ENCODE data around the gene NAALAD2.
"Not testable (repeated sequence)": the region's sequence is repeated elsewhere in the genome, so short reads cannot be mapped to it uniquely, and the experiment has no call there.

NAALAD2 gene

DNA sequence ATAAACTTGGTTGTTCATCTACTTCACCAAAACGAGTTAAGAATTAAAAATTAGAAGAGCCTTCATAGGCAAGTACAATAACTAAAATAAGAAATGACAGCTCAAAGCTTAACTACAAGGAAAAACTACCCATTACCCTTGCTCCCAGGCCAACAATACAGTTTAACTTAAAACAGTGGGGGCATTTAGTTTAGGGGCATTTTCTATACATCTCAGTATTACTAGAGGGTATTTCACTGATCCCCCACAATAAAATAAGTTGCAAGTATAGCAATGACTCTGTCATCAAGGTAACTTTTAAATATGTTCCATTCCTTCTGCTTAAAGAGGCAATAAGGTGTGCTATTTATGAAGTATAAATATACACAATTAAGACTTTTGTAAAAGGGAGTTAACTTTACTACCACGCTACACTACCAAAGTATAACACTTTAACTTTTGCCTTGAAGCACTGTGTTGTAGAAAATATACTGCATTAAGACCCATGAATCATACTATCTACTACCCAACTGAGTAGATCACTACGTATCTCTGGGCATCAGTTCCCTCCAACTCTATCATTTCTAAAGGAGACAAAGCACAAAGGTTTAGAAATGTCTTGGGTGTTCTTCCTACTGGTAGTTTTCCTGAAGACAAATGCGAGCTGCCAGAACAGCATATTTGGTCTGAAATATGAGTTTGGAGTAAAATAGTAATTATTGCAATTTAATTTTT, 58.6 kb downstream of the NAALAD2 start:
- DNase-seq (ENCODE audit: low read depth): no peak

DNA sequence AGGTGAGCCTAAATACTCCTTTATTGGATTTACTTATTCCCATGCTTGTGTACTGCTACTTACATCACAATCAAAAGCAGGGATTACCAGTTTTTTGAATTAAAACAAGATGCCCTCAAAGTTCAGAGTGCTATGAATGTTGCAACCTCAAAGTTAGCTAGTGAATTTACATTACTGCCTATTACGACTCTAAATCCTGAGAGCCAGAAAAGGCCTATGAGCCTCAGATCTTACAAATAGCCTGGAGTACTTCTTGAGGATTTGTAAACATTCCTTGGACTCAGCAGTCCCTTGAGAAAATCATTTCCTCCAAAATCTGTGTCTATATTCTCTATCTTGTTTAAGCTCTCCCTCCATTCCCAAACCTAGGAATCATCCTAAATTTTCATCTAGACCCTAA, 62.9 kb downstream of the NAALAD2 start:
- DNase-seq (ENCODE audit: low read depth): no peak

DNA sequence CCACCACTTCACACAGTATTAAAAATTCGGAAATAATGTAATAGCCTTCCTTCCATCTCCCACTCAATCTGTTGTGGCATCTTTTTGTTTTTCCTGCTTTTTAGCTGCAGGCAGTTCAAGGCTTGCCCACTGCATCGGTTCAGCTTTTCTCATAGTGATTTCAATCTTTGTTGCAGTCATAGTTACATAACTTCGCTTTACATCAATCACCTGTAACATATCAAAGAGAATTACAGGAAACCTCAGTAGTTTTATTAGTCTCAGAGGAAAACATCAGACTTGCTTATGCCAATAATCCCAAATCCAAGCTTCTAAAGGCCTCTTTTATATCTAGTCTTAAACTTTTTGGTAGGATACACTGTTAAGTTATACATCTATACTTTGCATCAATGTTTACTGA, 67.9 kb downstream of the NAALAD2 start:
- DNase-seq (ENCODE audit: low read depth): no peak

DNA sequence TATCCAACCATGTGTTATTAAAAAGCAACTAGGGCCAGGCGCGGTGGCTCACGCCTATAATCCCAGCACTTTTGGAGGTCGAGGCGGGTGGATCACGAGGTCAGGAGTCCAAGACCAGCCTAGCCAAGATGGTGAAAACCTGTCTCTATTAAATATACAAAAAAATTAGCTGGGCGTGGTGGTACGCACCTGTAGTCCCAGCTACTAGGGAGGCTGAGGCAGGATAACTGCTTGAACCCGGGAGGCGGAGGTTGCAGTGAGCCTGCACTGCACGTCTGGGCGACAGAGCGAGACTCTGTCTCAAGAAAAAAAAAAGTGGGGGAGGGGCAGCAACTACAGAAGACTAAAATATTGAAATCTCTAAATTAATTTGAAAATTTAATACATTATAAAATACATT, 69.9 kb downstream of the NAALAD2 start:
- no peak for DNase-seq (ENCODE audit: low read depth)

DNA sequence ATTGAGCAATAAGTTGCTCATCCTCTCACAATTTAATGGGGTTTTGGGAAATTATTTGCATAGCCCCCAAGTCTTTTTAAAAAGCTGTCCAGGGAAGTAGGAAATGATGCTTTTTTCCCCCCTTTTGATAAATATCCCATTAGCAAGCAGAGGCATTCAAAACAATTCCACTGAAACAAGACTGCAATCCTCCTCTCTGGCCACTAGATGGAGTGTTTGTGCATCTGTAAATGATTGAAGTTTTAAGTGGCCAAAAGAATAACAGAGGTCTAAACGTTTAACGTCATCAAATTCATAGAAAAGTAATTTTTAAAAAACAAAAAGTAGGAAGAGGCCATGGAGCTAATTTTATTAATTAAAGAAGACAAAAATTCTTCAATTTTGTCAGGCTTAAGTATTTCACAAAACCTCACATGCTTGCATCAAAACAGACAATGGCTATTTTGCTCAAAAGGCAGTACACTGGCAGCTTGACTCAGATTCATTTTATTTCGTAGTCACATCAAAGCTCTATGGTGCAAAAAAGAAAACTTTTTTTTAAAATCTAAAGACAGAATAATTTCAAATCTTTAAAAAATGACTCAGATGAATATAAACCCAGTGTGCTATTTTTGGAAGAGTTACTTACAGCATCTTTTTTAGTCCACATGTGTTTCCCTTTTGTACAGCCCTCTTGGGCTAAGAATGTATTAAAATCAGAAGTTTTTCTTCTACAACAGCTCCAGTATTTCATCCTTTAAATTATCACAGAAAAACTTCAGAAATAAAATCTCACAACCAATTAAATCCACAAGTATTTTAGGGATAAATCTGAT, 70.6 kb downstream of the NAALAD2 start:
- DNase-seq (ENCODE audit: low read depth): no peak

DNA sequence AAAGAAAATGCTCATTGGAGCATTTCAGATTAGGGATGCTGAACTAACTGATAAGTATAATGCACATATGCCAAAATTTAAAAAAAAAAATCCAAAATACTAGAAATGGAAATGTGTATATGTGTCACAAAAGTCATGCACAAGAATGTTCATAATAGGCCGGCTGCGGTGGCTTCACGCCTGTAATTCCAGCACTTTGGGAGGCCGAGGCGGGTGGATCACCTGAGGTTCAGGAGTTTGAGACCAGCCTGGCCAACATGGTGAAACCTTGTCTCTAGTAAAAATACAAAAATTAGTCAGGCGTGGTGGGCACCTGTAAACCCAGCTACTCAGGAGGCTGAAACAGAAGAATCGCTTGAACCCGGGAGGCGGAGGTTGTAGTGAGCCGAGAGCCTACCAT, 73.5 kb downstream of the NAALAD2 start:
- DNase-seq (ENCODE audit: low read depth): not testable (repeated sequence)

DNA sequence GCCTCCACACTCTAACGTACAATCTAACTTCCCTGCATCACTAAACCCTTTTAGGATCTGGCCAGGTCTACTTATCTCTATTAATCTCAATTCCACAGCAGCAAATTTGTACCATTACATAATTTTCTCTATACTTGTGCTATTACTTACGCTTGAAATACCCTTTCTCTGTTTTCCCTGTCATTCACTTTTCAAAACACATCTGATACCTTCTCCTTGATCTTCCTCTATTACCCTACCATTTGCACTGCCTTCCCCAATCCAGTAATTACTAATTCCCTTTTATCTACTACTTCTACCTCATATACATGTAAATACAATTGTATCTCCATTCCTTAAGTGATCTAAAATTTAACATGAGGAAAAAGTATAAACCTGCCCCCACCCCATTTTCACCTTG, 74.4 kb downstream of the NAALAD2 start:
- no peak for DNase-seq (ENCODE audit: low read depth)

DNA sequence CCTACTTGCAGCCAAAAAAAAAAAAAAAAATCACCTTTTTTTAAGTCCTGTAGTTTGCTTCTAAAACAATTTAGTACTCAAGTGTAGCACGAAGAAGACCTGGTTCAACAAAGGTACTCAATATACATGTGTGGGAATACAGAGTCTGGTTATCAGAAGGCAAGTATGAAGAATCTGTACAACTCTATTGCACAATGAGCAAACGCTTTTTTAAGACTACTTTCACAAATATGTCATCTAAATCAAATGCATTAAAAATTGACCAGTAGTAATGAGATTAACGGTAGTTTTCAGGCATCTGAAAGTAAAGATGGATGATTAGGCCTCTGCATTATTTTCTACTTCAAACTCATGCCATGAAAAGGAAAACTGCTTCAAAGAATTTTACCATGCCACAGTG, 78.9 kb downstream of the NAALAD2 start:
- DNase-seq (ENCODE audit: low read depth): no peak

DNA sequence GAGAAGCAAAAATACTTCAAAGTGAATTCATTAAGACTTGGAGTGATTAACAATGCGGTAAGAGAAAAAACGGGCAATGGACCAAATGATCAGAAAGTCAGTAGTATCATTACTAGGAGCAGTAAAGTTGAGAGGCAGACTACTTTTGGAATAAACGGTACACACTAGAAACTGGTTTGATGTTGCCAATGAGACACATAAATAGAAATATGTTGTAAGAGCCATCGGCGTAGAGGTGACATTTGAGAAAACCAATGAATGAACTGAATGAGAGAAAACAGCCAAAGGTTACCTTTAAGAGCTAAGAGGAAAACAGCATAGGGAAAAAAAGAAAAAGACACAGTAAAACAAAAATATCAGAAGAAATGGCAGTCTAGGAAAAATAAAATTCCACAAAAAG, 82.1 kb downstream of the NAALAD2 start:
- DNase-seq (ENCODE audit: low read depth): no peak

DNA sequence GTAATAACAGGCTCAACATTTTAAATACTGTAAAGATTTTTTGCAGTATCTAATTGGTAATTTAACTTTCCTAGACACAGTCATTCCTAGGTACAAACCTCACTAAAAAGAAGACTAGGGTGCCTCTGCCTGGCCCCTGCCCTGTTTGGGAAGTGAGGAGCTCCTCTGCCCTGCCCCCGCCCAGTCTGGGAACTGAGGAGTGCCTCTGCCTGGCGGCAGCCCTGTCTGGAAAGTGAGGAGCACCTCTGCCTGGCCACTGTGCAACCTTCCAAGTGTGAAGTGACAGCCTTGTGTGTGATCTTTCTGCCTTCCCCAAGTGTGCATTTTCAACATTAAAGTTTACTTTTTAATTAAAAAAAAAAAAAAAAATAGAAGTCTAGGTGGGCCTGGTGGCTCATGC, 84.1 kb downstream of the NAALAD2 start:
- no peak for DNase-seq (ENCODE audit: low read depth)

DNA sequence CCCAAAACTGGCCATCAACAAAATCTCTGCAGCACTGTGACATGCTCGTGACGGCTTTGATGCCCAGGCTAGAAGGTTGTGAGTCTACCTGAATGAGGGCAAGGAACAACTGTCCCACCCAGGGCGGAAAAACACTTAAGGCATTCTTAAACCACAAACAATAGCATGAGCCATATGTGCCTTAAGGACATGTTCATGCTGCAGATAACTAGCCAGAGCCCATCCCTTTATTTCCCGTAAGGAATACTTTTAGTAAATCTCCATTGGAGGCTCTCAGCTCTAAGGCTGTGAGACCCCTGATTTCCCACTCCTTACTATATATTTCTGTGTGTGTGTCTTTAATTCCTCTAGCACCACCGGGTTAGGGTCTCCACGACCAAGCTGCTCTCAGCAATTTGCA, 85.0 kb downstream of the NAALAD2 start:
- no peak for DNase-seq (ENCODE audit: low read depth)

DNA sequence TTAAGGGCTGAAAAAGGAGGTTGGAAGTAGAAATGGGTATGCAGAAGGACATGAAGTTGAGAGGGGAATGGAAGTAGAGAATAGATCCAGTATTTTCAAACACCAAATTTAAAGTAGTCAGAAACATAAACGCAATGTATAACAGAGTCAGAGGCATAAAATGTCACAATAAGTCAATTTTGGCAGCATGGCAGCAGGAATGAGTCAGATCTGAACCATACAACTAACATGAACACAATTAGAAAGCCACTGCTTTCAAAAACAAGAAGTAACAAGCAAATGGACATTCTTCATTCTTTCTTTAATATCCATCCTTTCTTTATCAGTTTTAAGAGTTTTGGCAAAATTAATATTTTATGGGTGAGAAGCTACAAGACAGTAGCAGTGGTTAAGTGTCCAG, 85.9 kb downstream of the NAALAD2 start:
- DNase-seq (ENCODE audit: low read depth): no peak

DNA sequence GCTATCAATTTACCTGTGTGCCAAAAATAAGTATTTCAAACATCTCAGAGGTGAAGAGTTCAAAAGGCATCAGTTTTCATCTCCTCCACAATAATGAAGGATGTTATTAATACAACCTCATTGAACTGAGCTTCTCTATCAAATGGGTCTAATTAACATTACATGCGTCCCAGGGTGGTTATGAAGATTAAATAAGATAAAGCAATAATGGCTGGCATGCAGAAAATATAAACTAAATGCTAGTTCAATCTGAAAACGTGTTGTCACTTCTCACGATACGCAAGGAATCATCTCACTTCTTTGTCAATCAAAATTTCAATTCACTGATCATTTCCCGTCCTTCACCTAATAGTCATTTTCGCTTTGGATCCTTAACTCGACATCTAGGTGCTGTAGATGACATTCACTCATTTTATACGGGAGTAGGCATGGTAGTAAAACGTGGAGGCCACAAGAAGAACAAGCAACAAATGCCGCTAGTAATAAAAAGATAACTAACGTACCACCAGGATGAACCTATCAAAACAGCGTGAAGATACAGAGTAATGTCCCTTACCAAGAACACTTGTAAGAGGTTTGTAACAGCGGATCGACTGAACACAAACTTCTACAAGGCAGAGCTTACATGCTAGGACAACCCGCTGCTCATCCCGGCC, 87.5 kb downstream of the NAALAD2 start:
- DNase-seq (ENCODE audit: low read depth): no peak

DNA sequence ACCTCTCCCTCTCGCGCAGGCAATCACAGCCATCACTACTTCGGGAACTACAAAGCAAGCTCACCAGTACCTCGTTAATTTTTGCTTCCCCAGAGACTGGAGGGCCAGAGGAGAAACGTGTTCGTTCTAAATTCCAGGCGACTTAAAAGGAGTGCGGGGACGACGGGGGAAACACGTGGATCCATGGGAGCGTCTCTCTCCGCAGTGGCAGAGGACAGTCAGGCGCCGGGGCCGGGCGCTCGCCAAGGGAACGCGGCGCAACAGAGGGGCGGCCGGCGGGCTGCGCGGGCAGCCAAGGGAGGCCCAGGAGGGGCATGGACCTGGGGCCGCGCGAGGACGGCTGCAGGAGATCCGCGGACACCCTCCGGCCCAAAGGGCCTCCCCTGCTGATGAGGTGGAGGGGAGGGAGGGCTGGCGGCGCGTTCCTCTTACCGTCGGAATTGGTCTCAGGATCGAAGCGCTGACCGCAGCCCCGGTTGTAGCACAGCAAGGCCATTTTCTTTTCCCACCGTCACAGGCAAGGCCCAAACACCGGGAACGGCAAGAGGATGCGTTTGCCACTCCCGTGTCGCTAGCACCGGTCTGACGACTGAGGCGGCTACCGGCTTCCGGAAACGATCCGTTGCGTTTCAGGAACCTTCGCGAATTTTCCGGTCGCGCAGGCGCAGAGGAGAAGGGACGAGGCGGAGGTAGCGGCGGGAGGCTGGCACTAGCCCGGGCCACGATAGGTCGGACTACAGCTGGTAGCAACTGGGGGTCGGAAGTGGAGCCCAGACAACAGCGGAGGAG, 88.2 kb downstream of the NAALAD2 start, which contains the start of gene CHORDC1:
Gene CHORDC1 (minus strand): TSS at position 591 of the 789 bp plus-strand sequence. CDS start 95 bp downstream, at position 496.
- peak; percentile 94 for DNase-seq (ENCODE audit: low read depth)

DNA sequence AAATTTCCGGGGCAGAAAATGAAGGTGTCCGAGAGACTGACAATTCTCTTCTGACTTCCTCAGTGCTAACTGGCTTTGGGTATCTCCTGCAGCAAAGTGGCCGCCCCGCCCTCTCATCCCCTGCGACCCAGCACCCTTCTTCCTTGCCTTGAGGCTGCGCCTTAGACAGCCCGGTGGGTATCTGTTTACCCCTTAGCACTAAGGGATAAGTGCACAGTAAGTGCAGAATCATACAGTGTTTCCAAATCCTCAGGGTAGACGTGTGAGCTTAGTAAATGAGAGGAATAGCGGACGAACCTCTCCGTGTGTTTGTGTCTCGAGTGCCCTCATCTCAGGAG, 88.8 kb downstream of the NAALAD2 start:
- DNase-seq (ENCODE audit: low read depth): no peak

DNA sequence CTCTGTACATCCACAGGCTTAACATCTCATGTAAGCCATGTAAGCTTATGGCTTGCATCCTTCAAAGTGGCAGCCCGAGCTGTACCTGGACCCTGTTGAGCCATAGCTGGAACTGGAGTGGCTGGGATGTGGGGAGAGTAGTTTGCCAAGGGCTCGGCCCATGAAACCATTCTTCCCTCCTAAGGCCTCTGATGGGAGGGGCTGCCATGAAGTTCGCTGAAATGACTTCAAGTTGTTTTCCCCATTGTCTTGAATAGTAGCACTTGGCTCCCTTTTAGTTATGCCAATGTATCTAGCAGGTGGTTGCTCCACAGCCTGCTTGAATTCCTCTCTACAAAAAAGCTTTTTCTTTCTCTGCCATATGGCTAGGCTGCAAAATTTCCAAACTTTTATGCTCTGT, 93.6 kb downstream of the NAALAD2 start:
- no peak for DNase-seq (ENCODE audit: low read depth)

DNA sequence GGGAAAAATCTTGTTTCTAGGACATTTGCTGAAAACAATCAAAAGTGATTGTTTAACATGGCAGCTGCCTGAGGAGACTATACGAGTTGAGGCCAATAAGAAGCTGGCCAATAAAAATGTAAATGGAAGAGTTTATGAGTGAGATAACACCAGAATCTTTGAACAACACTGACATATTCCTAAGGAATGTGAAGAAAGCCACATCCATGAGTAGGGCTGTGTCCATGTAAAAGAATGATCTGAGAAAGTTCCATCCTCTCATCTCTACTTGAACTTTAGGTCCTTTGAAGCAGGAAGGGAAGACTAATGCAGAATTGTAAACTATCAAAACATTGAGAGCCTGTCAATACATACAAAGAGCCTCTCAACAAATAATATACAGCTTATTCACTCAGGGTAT, 95.3 kb downstream of the NAALAD2 start:
- no peak for DNase-seq (ENCODE audit: low read depth)

DNA sequence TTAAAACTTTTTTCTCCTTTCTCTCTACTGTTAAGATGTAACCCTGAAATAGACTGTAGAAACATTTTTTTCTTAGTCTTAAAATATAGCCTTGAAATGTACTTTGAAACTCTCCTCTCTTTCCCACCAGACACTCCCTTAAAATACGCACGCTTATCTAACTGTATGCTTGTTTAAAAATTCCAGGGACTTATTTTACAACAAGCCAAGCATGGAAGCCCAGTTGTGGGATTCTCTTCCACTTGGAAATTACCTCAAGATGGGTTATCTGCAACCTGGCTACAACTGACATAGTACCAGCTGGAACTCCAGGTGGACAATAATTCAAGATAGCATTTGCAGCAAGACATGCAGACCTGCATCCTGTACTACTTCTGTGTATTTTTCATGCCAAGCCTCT, 100.5 kb downstream of the NAALAD2 start:
- no peak for DNase-seq (ENCODE audit: low read depth)

DNA sequence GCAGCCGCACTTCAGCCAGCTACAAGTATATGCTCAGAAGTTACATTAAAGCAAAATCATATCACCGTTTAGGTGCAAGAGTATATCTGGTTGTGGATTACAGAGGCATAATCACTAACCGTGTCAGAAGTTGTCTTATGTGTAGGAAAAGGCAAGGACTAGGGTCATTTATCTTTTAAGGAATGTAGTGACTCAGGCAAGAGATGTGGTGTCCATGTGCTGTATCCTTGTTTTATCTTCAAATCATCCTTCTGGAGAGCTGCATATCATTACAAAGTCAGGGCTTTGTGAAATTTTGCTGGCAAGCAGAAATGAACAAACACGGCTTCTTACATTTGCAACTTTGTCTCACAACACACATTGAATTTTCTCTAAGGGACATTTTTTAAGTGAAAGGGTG, 101.1 kb downstream of the NAALAD2 start:
- no peak for DNase-seq (ENCODE audit: low read depth)

DNA sequence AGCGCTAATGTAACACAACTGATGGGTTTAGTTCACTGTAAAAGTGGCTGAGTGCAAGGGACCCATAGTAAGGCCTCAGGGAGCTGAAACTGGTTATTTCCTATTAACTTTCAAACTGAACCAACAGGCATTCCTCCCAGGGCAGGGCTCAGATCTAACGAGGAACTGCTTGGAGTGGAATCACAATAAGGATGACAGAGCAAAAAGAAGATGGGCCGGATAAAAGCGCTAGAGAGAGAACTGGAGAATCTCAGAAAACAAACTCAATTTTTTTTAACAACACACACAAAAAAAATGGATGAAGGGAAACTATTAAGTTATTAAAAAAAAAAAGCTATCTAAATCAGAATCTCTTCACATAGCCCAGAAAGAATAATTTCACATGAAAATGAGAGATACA, 102.5 kb downstream of the NAALAD2 start:
- DNase-seq (ENCODE audit: low read depth): no peak

DNA sequence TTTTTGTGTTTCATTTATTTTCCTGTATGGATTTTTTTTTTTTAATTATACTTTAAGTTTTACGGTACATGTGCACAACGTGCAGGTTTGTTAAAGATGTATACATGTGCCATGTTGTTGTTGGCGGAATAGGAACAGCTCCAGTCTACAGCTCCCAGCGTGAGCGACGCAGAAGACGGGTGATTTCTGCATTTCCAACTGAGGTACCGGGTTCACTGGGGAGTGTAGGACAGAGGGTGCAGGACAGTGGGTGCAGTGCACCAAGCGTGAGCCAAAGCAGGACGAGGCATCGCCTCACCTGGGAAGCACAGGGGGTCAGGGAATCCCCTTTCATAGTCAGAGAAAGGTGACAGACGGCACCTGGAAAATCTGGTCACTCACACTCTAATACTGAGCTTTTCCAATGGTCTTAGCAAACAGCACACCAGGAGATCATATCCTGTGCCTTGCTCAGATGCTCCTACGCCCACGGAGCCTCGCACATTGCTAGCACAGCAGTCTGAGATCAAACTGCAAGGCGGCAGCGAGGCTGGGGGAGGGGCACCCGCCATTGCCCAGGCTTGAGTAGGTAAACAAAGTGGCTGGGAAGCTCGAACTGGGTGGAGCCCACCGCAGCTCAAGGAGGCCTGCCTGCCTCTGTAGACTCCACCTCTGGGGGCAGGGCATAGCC, 105.6 kb downstream of the NAALAD2 start:
- DNase-seq (ENCODE audit: low read depth): not testable (repeated sequence)

DNA sequence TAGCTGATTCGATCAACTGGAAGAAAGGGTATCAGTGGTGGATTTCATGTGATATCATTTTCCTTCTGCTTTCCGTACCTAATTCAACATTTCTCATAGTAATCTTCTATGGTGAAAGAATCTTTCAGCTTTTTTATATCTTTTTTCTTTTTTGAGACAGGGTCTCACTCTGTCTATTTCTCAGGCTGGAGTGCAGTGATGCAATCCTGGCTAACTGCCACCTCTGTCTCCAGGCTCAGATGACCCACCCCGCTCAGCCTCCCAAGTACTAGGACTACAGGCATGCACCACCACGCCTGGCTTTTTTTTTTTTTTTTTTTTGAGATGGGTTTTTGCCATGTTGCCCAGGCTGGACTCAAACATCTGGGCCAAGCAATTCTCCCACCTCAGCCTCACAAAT, 107.0 kb downstream of the NAALAD2 start:
- no peak for DNase-seq (ENCODE audit: low read depth)

Measured in activated T-cell treated with anti-CD3 and anti-CD28 coated beads for 1 hour (primary cell).